Posterior vena cava (tissue), 2 donors: Measurements from ENCODE around the gene PDHB. TPM values are rescaled to one million over a fixed set of nuclear protein-coding genes. Genes with fewer than 3 reads are reported as not detected.
"Not testable (repeated sequence)": the region's sequence is repeated elsewhere in the genome, so short reads cannot be mapped to it uniquely, and the experiment has no call there.

Experiments used
- DNase-seq: peaks from one replicate; pipeline ENCODE4 v3.0.0-alpha.2; 2020; ENCODE audit warnings: low spot score
- intact Hi-C, 2 donors: fragments of 100-400 bp; cut with DNase I; formaldehyde crosslinking; loops; one replicate each; pipeline versions ENCODE4 v1.14.1 to v1.14.2; 2022 to 2023
- total RNA-seq, 2 donors: library from RNA; stranded (reverse); fragmentation: NEBNext Ultra II Directional; extraction: Animal tissue kit (Norgen Biotek cat#: 25700); gene quantifications; one replicate each; pipeline ENCODE4 v1.2.1, GENCODE V29; 2021
- donor health status: DM: yes; HTN: yes; CAD: no.
- donor health status: DM: yes; HTN: yes; CAD: no.

PDHB gene
- total RNA-seq, 2 donors from 2014 or later = 60.4 to 68.7 TPM

GRCh38 chr3:58441514-58442450, 8.2 kb upstream of the PDHB start:
- intact Hi-C loops = no loop called here
- no peak for DNase-seq

GRCh38 chr3:58440996-58441355, 7.3 kb upstream of the PDHB start:
- intact Hi-C loops, DNase-seq: not testable (repeated sequence)

- DNase-seq = not testable (repeated sequence)
- intact Hi-C loops = loop anchor here in 1 of 2 donors (10.0 kb wide), 1 partner anchor 58 kb away; the partner anchor contains the start of gene KCTD6
These were observed 3.6 kb upstream of the PDHB start for GRCh38 chr3:58437276-58437675.

GRCh38 chr3:58434990-58435389, 1.4 kb upstream of the PDHB start:
- intact Hi-C loops = loop anchor here in 1 of 2 donors (10.0 kb wide), 1 partner anchor 60 kb away; the partner anchor contains the start of gene KCTD6
- no peak for DNase-seq

GRCh38 chr3:58434511-58434910, 879 bp upstream of the PDHB start:
- DNase-seq = no peak
- intact Hi-C loops = loop anchor here in 1 of 2 donors (10.0 kb wide), 1 partner anchor 60 kb away; the partner anchor contains the start of gene KCTD6

- intact Hi-C loops = loop anchor here in 1 of 2 donors (10.0 kb wide), 1 partner anchor 61 kb away; the partner anchor contains the start of gene KCTD6
- DNase-seq = no peak
These were observed 504 bp upstream of the PDHB start for GRCh38 chr3:58434168-58434504.

- intact Hi-C loops = loop anchor here in 1 of 2 donors (10.0 kb wide), 1 partner anchor 62 kb away; the partner anchor contains the start of gene KCTD6
- DNase-seq = no peak
These were observed 727 bp downstream of the PDHB start for GRCh38 chr3:58432905-58433304.

GRCh38 chr3:58429657-58430056, 4.0 kb downstream of the PDHB start:
- intact Hi-C loops = loop anchor here (5.0 to 10.0 kb wide), 3 partner anchors 65 to 707 kb away; partner anchors contain the start of gene KCTD6 (in 1 of the 2)
- DNase-seq = no peak

- intact Hi-C loops = loop anchor here in 1 of 2 donors (5.0 to 10.0 kb wide), 2 partner anchors 97 to 706 kb away; no protein-coding TSS in a partner anchor
- no peak for DNase-seq
These were observed 5.8 kb downstream of the PDHB start for GRCh38 chr3:58427661-58428361.

GRCh38 chr3:58425782-58426181, 7.8 kb downstream of the PDHB start:
- intact Hi-C loops = loop anchor here in 1 of 2 donors (5.0 to 10.0 kb wide), 2 partner anchors 99 to 703 kb away; no protein-coding TSS in a partner anchor
- no peak for DNase-seq

GRCh38 chr3:58424613-58425012, 9.0 kb downstream of the PDHB start:
- intact Hi-C loops = loop anchor here in 1 of 2 donors (5.0 to 10.0 kb wide), 2 partner anchors 100 to 702 kb away; no protein-coding TSS in a partner anchor
- DNase-seq = no peak

GRCh38 chr3:58422756-58423325, 10.8 kb downstream of the PDHB start:
- no peak for DNase-seq
- intact Hi-C loops = loop anchor here in 1 of 2 donors (10.0 kb wide), 1 partner anchor 102 kb away; no protein-coding TSS in a partner anchor

GRCh38 chr3:58421004-58421403, 12.6 kb downstream of the PDHB start:
- no peak for DNase-seq
- intact Hi-C loops = loop anchor here in 1 of 2 donors (10.0 kb wide), 1 partner anchor 104 kb away; no protein-coding TSS in a partner anchor

- DNase-seq = peak; percentile 88
- intact Hi-C loops = loop anchor here (2.0 to 10.0 kb wide), 3 partner anchors 41 to 105 kb away; no protein-coding TSS in a partner anchor
These were observed 13.7 kb downstream of the PDHB start for GRCh38 chr3:58419780-58420507.

- DNase-seq = no peak
- intact Hi-C loops = loop anchor here (2.0 to 5.0 kb wide), 2 partner anchors 39 to 91 kb away; no protein-coding TSS in a partner anchor
These were observed 15.4 kb downstream of the PDHB start for GRCh38 chr3:58418227-58418626.

- intact Hi-C loops = loop anchor here in 1 of 2 donors (5.0 kb wide), 1 partner anchor 90 kb away; no protein-coding TSS in a partner anchor
- no peak for DNase-seq
These were observed 16.6 kb downstream of the PDHB start for GRCh38 chr3:58417075-58417474.

- DNase-seq = no peak
- intact Hi-C loops = loop anchor here in 1 of 2 donors (5.0 kb wide), 1 partner anchor 89 kb away; no protein-coding TSS in a partner anchor
These were observed 17.4 kb downstream of the PDHB start for GRCh38 chr3:58416191-58416590.

GRCh38 chr3:58414538-58415197, 19.0 kb downstream of the PDHB start:
- intact Hi-C loops = loop anchor here (5.0 kb wide), 2 partner anchors 77 to 87 kb away; no protein-coding TSS in a partner anchor
- no peak for DNase-seq
